NT2/D1 (cell line): ENCODE measurements around the gene LRRC51.

Experiments
- SUZ12 ChIP-seq: IDR thresholded peaks from 2 replicates; pipeline ENCODE4 v1.6.1; 2011; ENCODE audit not compliant: insufficient read length, insufficient read depth; ENCODE audit errors: extremely low read depth
- YY1 ChIP-seq: IDR thresholded peaks from 2 replicates; pipeline ENCODE4 v1.6.1; 2011; ENCODE audit not compliant: insufficient read length, insufficient read depth
- ZNF274 ChIP-seq: IDR thresholded peaks from 2 replicates; pipeline ENCODE4 v1.6.1; 2011; ENCODE audit warnings: mild to moderate bottlenecking, low read depth, low read length

- no peak for TF ChIP-seq ZNF274
- no peak for TF ChIP-seq SUZ12
- no peak for TF ChIP-seq YY1
Measured at GRCh38 chr11:72129381-72129780, 48.7 kb downstream of the LRRC51 start.
